GM18867 (cell line): Measurements from ENCODE around the gene C3orf18.
"Not testable (repeated sequence)": the region's sequence is repeated elsewhere in the genome, so short reads cannot be mapped to it uniquely, and the experiment has no call there.

Source experiments
- ATAC-seq: cut with Tn5 transposase; IDR thresholded peaks from one replicate; pipeline ENCODE4 v1.9.1; 2021; ENCODE audit warnings: mild to moderate bottlenecking, moderate library complexity; ENCODE audit not compliant: unreplicated experiment

C3orf18 gene

DNA sequence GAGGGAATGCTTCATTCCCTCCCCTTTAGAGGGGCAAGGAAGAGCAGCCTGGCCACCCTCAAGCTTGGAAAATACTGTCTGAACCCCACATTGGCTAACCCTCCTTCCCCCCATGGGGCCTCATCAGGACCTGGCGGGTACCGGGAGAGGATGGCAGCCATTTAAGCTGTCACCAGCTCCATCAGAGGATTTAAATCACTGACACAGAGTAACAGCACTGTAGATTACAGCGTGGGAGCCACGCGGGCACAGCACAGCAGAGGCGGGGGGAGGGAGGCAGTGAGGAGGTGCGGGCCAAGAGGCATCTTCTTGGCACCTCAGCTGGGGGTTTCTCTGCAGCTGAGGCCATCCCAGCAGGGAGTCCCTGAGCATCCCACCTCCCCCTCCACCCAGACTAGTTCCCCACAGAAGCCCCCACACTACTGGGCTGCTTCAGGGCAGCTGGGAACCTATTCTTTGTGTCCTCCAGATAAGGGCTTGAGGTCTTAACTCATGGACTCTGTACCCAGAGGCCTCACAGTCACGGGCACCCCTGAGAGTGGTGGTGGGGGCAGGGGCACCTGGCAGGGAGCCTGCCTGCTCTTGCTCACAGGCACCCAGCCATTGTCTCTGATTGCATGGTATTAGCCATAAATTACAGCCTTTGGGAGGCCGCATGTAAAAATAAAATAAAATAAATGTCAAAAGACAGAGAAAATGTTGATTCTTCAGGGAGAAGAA lies 42.2 kb downstream of the C3orf18 start:
- ATAC-seq: no peak

- ATAC-seq: no peak
These were observed 42.8 kb downstream of the C3orf18 start for GRCh38 chr3:50524746-50525145.

GRCh38 chr3:50523279-50523811 lies 44.2 kb downstream of the C3orf18 start:
- no peak for ATAC-seq

DNA sequence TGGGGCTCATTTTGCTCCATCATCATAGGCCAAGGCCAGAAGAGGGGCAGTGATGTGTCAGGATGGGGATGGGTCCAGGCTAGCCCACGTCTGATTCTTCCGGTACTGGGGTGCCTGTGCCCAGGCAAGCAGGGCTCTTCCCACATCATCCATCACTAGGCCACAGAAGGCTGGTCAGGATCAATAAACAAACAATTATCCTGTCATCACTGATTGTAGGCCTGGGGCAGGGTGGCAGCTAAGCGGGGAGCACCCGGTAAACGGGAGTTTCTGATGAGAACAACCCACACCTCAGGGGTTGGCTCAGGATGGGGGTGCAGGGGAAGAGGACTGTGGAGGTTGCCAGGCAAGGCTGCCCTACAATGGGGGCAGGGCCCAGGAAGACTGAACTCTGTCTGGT lies 46.0 kb downstream of the C3orf18 start:
- no peak for ATAC-seq

DNA sequence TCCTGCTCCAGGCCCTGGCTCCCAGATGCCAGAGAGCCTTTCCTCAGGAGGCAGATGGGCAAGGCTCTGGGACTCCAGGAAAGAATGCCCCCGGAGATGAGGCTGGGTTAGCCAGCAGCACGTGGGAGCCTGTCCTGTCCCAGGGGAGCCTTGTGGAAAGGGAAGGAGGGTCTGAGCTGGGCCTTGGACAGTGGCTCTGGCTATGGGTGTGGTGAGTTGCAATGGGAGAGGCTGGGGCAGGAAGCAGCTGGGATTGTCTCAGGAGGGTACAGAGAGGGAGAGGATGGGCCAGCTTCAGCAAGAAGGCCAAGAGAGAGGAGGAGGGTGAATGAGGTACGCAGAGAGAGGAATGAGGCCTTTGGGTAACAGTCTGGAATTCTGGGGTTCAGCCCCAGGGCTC lies 46.7 kb downstream of the C3orf18 start:
- ATAC-seq: no peak

DNA sequence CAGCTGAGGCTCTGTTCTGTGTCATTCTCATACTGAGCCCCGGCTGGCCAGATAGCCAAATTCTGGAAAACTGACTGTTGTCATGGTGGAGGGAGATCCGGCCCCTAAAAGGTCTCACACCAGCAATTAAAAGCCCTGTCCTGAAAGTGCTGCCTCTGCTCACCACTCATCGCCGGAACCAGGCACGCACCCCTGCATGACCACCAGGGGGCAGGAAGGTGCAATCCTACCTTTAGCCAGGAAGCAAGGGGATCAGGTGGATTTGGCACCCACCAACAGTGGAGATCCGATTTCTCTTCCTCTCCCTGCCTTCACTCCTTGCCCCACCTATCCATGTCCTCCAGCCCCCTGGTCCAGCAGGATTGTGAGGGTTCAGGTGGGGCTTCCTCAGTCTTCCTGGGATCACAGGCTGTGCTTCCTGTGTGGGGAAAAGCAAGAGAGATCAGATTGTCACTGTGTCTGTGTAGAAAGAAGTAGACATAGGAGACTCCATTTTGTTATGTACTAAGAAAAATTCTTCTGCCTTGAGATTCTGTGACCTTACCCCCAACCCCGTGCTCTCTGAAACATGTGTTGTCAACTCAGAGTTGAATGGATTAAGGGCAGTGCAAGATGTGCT lies 48.0 kb downstream of the C3orf18 start:
- no peak for ATAC-seq

DNA sequence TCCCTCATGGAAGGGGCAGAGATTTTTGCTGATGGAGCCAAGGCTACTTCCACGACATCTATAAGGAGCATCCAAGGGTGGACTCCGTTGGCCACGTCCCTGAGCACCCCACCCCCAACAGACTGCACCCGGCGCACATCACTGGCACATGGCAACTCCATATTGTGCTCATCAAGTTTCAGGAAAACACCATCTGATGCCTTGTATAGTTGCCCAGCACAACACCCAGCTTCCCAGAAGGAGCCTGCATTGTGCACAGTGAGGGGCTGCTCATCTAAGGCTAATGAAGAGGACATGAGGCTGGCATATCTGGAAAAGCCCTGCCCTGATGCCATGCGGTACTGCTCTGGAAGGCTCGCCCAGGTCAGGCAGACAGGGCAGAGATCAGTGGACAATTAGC lies 49.1 kb downstream of the C3orf18 start:
- ATAC-seq: no peak

DNA sequence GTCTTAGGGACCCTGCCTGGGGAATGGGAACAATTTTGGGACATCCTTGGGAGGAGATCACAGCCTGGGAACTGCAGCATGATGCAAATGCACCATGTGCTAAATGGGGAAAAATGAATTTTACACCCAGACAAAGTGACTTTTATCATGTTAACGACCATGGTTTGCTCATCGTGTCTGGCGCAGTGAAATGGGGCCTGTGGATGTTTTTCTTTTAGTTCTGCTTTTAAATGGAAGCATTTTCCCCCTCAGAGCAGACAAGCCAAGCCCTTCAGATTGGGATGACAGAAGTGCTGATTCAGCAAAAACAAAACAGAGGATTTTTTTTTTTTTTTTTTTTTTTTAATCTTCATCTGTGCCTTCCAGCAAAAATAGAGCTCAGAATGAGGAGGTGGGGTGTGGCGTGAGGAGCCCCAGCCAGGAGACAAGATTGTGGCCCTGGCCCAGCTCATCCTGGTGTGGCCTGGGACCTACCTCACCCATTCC lies 49.8 kb downstream of the C3orf18 start:
- no peak for ATAC-seq

- ATAC-seq: no peak
These were observed 51.1 kb downstream of the C3orf18 start for GRCh38 chr3:50516440-50516871.

GRCh38 chr3:50515565-50516439 lies 51.7 kb downstream of the C3orf18 start:
- ATAC-seq: no peak

DNA sequence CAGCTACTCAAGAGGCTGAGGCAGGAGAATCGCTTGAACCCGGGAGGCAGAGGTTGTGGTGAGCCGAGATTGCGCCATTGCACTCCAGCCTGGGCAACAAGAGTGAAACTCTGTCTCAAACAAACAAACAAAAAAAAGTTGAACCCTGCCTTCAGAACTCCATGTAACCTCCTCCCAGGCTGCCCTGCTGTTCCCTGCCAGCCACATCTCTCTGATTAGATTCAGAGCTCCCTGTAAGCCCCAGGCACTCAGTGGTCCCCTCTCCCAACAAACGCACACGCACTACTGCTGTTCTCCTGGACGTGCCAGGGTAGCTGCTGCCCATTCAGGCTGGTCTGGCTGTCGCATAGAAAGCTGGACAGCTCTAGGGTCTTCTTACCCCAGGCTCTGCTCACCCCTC lies 54.6 kb downstream of the C3orf18 start:
- not testable (repeated sequence) for ATAC-seq

DNA sequence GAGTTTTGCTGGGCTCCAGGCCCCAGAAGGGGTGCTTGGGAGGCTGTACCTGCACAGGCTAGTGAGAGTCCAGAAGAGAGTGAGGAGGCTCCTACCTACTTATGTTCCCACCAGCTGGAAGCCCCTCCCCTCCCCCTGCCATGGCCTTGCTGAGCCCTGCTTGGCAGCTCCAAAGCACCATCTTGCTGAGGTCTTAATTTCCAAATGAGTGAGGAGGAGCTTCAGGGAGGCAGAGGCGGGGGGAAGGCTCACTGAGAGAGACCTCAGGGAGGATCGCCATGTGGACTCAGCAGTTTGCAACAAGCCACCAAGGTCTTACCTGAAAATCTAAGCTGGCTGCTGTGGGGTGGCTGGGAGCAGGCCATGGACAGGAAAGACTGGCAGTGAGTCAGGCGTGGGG lies 55.4 kb downstream of the C3orf18 start:
- no peak for ATAC-seq

GRCh38 chr3:50510325-50510724 lies 57.2 kb downstream of the C3orf18 start:
- ATAC-seq: no peak

- no peak for ATAC-seq
These were observed 57.8 kb downstream of the C3orf18 start for GRCh38 chr3:50509715-50510114.

GRCh38 chr3:50508821-50509220 lies 58.7 kb downstream of the C3orf18 start:
- ATAC-seq: no peak
